LoVo (cell line): ENCODE measurements around the gene NT5C3A.
A peak's percentile ranks its signal among the peaks of the same experiment; 100 is the strongest.

Experiments used
- DNase-seq: peaks from one replicate; pipeline ENCODE4 v3.0.0-alpha.2; 2016; ENCODE audit warnings: low spot score

The NT5C3A gene

DNA sequence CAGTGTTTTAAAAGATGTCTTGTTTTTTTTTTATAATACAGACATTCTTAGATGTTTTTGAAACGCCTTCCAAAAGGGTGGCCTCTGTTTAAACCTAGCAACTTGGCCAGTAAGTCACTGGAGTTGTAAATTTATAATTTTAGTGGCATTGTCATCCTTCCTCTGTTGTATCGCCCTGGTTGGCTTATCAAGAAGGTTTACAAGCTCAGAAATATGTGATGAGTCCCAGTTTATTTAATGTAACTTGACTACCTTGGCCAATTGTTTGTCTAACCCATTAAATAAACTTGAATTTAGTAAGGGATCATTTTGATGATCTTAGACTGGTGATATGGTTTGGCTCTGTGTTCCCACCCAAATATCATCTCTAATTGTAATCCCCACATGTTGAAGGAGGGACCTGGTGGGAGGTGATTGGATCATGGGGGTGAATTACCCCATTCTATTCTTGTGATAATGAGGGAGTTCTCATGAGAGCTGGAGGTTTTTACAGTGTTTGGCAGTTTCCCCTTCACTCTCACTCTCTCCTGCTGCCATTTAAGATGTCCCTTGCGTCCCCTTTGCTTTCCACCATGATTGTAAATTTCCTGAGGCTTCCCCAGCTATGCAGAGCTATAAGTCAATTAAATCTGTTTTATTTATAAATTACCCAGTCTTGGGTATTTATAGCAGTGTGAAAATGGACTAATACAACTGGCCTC is 13.4 kb upstream of the NT5C3A start:
- DNase-seq = no peak

DNA sequence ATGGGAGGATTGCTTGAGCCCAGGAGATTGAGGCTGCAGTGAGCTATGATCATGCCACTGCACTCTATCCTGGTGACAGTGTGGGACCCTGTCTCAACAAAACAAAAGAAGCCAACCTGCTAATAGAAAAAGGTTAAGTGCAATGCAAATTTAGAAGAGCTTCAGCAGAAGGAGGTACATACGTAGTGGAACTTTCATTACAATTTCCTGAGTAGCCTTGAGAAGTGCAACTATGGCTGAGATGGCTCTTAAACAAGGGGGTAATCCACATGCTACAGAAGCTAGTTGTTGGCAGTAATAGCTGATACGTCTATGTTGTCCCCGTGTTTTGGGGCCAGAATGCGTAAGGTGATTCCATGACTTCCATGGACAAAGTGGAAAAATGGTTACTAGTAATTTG is 10.7 kb upstream of the NT5C3A start:
- no peak for DNase-seq

DNA sequence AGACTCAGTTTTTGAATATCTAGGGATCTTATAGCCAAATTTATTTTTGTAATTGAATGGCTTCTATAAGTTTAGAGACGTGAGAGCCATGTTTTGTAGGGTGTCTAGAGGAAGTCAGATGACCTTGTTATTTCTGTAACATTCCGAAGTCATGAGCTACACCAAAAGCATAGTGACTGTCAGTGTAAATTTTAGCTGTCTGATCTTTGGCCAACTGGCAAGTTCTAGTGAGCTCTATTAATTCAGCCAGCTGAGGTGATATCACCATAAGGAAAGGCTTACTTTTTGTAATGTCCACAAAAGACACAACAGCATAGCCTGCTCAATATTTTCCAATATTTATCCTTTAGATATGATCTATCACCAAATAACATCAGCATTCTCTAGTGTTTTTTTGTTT is 9.9 kb upstream of the NT5C3A start:
- DNase-seq = no peak

DNA sequence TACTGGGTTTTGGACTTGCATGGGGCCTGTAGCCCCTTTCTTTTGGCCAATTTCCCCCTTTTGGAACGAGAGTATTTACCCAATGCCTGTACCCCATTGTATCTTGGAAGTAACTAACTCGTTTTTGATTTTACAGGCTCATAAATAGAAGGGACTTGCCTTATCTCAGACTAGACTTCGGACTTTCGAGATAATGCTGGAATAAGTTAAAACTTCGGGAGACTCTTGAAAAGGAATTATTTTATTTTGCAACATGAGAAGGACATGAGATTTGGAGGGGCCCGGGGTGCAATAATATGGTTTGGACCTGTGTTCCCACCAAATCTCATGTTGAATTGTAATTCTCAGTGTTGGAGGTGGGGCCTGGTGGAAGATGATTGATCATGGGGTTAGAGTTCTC is 8.3 kb upstream of the NT5C3A start:
- no peak for DNase-seq

DNA sequence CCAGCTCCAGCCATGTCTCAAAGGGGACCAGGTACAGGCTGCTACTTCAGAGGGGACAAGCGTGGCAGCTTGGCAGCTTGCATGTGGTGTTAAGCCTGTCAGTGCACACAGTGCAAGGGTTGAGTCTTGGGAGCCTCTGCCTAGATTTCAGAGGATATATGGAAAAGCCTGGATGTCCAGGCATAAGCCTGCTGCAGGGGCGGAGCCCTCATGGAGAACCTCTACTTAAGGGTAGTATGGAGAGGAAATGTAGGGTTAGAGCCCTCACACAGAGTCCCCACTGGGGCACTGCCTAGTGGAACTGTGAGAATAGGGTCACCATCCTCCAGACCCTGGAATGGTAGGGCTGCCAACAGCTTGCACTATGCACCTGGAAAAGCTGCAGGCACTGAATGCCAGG is 7.7 kb upstream of the NT5C3A start:
- no peak for DNase-seq

DNA sequence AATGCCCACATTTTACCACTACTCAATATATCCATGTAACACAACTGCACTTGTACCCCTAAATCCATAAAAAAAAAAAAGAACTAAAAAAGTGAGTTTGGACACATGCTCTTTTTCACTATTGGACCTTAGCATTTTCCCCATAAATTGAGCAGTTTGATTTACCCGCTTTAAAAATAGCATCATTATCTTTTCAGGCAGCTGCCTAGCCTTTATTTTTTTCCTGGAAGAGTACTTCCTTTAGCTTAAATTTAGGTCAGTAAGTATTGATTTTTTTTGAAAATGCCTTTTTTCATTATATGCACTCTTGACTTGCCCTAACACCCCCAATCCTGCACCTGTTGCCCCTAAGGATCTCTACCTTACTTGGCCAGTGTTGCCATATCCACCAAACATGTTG is 5.3 kb upstream of the NT5C3A start:
- DNase-seq = no peak

DNA sequence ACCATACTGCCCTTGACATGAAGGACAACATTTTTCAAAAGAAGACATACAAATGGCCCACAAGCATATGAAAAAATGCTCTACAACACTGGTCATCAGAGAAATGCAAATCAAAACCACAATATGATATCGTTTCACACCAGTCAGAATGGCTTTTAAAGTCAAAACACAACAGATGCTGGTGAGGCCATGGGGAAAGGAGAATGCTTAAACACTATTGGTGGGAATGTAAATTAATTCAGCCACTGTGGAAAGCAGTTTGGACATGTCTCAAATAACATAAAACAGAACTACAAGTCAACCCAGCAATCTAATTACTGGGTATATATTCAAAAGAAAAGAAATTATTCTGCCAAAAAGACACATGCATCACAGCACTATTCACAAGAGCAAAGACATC is 4.2 kb upstream of the NT5C3A start:
- DNase-seq = no peak

DNA sequence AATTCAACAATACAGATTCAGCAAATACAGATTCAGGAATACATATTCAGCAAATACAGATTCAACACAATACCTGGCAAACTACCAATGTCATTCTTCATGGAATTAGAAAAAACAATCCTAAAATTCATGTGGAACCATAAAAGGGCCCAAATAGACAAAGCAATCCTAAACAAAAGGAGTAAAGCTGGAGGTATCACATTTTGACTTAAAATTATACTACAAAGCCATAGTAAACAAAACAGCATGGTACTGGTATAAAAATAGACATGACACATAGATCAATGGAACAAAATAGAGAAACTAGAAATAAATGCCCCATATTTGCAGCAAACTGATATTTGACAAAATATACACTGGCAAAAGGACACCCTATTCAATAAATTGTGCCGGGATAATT is 3.4 kb upstream of the NT5C3A start:
- no peak for DNase-seq

DNA sequence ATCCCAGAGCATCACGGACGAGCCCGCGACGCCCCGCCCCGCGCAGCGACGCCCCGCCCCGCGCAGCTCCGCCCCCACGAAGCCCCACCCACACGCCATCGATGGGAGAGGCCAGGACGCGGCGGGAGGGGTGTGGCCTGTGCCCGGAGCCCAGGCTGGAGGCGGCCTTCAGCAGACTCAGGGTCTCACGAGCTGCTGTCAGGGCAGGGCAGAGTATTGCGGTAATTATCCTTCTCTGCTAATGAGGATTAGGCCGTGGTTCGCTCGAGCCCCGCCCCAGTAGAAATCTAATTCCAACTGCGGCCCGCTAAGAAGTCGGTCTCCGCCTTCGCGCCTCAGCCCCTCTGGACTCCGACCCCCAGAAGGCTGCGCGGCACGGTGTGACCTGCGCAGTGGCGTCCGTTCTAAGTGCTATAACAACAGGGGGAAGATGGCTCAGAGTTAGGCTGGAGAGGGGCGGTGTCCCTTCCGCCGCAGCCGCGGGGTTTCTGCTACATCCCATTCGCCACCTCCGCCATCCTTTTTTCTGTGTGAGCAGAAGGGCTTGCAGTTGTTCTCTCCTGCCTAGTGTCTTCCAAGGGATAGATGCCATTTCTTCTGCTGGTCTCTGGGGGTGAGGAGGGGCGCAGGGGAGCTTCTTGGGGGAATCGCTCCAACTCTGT is 337 bp upstream of the NT5C3A start:
- DNase-seq = peak; percentile 97

DNA sequence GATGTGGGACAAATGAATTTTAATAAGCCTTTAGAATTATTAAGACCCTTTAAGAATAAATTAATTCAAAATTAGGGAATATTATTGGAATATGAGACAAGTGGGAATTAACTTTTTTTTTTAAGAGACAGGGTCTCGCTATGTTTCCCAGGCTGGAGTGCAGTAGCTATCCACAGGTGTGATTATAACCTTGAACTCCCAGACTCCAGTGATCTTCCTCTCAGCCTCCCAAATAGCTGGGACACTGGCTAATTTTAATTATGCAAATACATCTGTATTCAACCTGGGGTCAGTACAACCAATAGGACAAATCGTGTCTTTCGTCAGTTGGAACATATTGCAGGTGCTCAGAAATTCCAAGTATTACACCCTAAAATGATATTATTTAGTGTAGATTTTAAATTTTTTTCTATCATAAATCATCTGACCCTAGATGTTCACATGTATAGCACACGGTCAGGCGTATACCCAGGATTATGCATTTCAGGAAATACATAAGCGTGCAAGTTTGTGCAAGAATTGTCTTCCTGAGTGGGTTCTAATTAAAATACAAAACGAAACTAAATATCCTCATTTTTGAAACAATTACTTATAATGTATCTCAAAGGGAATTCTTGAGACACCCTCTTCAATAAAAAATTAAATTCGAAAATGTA is 1.2 kb downstream of the NT5C3A start:
- DNase-seq = no peak

DNA sequence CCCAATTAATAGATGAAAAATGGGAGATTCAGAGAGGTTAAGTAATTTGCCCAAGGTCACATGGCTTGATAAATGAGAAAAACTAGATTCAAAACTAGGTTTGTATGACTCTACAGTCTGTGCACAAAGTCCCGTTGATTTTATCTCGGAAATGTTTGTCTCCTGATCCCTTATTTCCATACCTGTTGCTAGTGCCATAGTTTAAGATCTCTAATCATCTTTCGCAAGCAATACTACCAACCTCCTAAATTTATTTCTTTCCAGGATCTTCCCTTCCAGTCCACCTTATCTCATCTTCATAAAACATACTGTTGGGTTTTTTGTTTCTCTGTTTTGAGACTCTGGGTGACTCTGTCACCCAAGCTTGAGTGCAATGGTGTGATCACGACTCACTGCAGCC is 2.9 kb downstream of the NT5C3A start:
- DNase-seq = no peak

DNA sequence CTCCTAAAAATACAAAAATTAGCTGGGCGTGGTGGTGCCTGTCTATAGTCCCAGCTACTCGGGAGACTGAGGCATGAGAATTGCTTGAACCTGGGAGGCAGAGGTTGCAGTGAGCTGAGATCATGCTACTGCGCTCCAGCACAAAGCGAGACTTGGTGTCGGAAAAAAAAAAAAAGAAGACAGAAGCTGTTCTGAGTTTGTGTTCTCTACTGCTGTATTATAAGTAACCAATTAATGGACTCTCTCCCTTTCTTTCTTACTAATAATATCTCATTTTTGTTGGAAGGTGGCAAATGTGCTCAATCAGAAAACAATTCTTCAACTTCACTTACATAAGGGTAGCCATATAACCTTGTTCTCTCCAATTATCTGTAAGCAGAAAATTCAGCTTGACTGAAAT is 7.4 kb downstream of the NT5C3A start:
- DNase-seq = no peak

DNA sequence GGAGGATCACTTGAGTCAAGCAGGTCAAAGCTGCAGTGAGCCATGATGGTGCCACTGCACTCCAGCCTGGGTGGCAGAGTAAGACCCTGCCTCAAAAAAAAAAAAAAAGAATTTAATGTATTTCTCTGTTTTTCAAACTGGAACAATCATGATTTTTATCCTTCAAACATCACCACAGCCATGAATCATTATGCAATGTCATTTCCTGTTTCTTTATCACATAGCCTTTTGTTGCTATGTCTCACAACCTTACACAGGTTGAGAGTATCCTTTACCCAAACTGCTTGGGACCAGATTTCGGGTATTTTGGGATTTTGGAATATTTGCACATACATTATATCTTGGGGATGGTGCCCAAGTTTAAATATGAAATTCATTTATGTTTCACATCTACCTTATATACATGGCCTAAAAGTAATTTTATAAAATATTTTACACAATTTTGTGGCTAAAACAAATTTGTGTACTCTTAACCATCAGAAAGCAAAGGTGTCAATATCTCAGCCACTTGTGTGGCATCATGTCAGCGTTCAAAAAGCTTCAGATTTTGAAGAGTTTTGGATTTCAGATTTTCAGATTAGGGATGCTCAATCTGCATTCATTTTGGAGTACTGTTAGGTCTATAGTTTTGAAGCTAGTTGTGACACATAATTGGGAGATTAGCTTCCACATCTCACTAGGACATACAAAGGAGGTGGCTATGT is 8.2 kb downstream of the NT5C3A start:
- DNase-seq = no peak

DNA sequence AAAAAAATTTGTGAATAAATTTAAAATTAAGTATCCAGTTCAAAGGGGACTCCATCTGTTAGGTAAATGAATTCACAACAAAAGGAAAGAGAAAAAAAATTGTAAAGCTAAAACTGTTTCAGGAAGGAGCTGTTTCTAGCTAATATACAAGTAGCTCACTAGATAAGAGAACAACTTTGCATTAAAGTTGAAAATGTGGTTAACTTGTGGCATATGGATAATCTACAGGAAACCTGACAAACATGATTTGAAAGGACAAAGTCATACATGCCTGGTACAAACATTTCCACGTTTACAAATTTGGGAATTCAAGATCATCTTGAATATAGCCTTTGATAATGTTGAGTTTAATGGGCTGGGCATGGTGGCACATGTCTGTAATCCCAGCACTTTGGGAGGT is 8.9 kb downstream of the NT5C3A start:
- DNase-seq = no peak

DNA sequence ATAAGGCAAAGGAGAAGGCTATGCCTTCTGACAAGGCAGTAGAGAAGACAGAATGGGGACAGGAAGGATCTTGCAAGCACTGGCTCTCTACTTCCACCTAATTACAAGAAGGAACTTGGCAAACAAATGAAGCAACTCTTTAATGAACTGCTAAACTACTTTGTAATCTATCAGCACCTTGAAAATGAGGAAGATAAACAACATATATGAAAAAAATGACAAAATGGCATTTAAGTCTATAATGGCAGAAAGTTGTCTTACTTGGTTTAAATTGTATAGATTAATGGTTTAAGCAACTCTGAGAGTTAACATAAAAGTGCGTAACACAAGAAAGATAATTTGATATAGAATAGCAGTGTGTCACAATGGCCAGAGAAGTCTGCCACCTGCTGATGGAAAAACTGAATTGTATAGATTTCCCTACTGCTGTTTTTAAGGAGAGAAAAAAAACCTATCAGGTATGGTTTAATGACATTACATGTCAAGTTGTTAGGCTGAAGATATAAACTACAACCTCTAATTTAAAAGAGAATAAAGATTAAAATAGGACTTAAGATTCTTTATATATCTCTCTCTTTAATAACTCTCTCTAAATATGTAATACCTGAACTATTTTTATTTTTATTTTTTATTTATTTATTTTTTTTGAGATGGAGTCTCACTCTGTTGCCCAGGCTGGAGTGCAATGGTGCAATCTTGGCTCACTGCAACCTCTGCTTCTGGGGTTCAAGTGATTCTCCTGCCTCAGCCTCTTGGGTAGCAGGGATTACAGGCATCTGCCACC is 11.8 kb downstream of the NT5C3A start:
- DNase-seq = peak; percentile 72

DNA sequence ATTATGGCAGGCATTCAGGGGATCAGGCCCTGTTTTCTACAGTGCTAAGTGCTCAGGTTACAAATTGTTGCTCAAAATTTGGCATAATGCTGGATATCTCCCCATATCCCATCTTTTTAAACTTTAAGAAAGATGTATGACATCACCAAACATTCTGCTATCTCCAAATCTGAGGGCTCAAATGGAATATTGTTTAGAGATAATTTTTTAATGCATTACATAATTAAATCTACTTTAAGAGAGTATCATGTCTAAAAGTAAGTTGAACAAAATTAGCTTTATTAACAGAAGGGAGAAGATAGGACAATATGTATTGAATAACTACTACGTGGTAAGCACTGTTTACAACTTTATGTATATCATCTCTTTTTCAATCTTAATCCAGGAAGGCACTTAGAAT is 13.9 kb downstream of the NT5C3A start:
- DNase-seq = no peak

DNA sequence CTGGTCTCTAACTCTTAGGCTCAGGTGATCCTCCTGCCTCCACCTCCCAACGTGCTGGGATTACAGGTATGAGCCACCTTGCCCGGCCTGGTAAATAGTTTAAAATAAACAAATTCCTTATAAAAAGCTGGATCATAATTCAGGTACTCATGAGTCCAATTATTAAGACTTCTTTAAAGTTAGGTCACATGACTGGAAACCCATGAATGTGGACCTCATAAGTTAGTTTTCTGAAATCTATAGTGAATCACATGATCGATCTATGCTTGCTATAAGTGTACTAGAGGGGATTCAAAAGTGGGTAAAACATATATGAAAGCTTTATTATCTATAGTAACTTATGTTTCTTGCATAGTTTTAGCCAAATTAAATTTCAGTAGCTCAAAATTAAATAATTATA is 14.3 kb downstream of the NT5C3A start:
- DNase-seq = no peak

DNA sequence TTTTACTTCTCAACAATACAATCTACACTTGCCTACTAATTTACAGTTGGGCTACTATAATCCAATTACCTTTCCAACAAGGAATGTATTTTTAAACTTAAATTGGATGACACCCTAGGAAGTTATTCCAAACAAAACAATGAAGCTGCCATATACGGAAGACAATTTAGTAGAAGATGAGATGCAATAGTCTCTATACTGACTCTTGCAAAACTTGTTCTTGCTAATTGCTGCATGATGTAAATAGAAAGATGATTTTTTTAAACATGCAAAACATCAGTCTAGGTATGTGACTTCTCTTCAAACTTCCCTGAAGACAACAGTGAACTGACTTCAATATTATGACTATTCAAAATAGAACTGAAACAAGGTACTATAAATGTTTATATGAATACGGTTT is 17.6 kb downstream of the NT5C3A start:
- peak; percentile 30 for DNase-seq

DNA sequence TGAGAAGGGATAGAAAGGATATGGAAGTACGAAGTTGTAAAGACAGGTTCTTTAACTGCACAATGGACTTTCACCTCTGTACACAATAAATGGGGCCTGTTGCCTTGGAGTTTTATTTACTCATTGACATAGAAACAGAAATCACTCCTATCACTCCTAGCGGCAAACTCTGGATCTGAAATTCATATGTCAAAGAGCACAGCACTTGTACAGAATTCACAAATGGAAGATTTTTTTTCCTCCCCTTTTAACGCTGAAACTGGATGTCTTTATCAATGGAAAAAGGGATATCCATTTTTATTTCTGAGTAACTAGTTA is 18.2 kb downstream of the NT5C3A start:
- peak; percentile 87 for DNase-seq

DNA sequence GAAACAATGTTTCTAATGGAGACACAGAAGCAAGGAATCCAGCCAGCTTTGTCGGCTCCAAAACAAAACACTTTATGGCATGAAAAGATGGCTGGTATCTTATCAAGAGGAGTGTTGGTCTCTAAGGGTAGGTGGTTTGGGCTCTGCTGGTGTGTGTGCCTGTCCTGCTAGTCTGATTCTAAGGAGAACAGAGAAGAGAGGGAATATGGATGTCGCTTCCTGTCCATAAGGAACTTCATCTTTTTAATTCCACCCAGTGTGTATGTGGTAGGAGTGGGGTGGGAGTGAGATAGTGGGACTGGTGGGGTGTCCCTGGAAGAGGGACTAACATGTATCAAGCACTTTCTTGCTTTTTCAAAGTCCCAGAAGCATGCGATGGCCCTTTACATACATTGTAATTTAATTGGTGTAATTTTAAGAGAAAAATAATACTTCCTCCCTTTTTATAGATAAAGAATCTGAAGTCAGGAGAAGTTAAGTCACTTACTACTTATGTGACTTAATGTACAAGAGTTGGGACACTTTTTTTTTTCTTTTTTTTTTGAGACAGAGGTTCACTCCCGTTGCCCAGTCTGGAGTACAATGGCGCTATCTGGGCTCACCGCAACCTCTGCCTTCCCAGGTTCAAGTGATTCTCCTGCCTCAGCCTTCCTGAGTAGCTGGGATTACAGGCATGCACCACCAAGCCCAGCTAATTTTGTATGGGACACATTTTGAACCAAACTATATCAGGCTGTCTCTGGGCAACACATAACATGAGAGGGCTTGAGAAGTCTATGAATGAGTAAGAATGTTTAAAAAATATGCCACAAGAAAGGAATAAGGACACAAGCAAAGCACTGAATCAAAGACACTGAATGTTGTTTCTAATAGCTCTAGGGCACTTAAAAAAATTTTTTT is 18.8 kb downstream of the NT5C3A start:
- DNase-seq = no peak
